Non-pigmented ciliary epithelial cell (primary cell): Measurements from ENCODE around the gene RYR3.
A peak's percentile ranks its signal among the peaks of the same experiment; 100 is the strongest.
"Not testable (repeated sequence)": the region's sequence is repeated elsewhere in the genome, so short reads cannot be mapped to it uniquely, and the experiment has no call there.

Source experiments
- DNase-seq: peaks from one replicate; pipeline ENCODE4 v3.0.0-alpha.2; 2010; ENCODE audit warnings: low read depth

RYR3 gene

DNA sequence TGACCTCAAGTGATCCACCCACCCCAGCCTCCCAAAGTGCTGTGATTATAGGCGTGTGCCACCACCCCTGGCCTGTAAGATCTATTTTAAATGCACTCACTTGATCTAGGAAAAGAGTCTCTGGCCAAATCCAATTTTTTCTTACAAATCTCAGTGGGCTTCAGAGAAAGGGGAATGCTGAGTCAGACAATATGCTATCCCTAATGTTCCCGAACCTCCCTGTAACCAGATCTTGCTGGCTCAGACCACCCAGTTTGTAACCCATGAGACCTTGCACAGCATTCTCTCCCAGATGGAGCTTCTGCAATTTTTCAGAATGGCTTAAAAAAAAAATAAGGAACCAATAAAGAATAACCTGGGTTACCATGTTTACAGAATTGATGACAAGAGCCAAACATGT lies 205.8 kb downstream of the RYR3 start:
- DNase-seq, result no peak

DNA sequence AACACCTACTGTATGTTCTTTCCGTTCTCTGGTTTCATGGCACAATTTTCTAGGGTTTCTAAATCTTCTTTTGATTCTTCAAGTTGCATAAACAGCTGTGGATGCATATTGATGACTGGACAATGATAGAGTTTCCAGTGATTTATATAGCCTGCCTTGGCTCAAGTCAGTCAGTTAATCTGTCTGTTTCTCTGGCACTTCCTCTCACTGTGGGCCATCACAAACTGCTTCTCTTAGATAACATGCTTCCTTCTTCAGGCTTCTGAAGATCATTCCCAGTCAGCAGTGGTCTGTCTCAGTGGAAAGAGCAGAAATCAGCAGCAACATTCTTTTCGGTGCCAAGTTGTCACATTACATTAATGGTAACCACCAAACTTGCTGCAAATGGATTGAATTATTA lies 207.2 kb downstream of the RYR3 start:
- no peak for DNase-seq

DNA sequence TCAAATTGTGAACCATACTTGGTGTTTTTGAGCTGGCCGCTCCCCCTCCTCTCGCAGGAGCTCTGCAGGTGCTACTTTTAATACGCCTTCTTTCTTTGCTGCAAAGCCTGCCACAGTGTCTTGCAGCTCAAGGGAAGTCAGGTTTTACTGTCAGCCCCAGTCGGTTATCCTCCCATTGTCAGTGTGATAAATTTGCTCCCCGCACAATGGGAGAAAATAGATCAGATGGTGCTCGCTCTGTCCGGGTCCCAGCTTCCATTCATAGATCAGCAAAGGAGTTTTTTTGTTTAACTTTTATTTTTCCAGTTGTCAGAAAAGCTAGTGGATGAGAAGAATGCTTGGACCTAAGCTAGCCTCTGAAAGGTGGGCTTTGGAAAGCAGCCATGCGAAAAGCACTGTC lies 207.7 kb downstream of the RYR3 start:
- no peak for DNase-seq

DNA sequence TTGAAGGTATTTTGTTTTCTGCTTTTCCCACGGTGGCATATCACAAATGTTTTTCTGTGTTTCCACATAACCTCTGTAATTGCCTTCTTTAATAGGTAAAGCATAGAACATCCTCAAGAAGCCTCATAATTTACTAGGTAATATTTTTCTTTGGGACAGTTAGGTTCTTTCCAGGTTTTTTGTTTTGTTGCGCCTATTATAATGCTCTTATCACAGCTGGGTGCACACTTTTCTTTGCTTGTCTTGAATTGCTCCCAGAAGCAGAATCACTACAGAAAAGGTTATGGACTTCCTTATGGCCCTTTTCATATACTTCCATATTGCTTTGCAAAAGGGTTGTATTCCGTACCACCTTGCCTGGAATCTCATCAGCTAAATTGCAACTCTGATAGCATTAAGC lies 213.5 kb downstream of the RYR3 start:
- DNase-seq, result no peak

DNA sequence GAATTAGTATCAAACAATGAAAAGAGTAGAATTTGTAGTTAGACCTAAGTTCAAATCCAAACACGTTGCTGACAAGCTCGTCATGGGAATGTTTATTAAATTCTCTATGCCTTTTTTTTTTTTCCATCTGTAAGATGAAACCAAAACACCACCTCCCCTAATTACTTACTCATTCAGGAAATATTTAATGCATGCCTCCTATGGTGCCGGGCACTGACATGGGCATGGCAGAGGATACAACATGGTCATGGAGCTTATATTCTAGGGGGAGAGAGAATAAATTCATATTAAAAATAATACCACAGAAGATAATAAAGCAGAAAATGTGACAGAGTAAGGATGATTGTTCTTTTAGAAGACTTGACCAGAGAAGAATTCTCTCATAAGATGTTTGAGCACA lies 215.8 kb downstream of the RYR3 start:
- DNase-seq, result no peak

DNA sequence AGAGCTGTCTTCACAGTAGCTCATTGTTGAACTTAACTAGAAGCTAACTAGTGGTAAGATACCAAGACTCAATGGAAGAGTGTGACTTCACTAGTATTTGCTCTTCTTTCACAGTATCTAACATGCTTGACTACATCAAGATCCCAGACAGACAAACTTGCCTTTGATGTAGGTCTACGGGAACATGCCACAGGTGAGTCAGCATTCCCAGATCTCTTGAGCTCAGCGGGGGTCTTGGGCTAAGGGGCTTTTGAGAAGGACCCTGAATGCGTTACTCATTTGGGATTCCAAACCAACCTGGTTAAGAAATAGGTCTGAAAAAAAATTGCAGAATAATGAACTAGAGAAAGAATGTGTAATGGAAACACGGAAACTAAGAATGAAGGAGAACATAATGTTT lies 222.4 kb downstream of the RYR3 start:
- no peak for DNase-seq

DNA sequence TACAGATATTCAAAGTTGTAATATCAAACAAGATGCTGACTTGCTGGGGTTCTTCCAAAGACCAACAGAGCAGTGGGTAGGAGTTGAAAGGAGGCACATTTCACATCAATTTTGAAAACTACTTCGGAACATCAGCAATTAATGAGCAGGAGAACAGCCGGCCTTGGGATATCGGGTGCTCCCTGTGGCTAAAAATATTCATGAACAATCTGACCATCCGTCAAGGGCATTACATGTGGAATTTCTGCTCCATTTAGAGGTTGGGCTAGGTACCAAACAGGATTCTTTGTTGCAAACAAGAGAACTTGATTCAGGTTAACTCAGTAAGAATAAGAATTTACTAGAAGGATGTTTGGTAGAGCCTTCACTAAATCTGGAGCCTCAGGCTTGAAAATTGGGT lies 223.9 kb downstream of the RYR3 start:
- no peak for DNase-seq

DNA sequence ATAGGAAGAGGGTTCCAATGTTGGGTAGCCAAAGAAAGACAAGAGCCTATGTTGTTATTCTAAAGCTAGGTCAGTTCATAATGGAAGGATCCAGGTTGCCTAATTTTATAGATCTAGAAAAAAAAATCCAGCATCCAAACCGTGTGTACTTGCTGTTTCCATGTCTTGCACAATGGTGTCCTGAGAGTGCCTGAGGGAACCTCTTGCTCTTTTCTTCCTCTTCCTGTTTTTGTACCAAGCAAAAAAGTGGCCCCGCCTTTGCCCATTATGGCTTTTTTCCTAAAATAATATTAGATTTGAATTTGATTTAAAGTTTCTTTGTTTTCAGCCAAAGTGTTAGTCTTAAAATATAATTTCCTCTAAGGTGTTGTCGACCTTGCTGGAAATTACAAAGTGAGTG lies 224.4 kb downstream of the RYR3 start:
- no peak for DNase-seq

DNA sequence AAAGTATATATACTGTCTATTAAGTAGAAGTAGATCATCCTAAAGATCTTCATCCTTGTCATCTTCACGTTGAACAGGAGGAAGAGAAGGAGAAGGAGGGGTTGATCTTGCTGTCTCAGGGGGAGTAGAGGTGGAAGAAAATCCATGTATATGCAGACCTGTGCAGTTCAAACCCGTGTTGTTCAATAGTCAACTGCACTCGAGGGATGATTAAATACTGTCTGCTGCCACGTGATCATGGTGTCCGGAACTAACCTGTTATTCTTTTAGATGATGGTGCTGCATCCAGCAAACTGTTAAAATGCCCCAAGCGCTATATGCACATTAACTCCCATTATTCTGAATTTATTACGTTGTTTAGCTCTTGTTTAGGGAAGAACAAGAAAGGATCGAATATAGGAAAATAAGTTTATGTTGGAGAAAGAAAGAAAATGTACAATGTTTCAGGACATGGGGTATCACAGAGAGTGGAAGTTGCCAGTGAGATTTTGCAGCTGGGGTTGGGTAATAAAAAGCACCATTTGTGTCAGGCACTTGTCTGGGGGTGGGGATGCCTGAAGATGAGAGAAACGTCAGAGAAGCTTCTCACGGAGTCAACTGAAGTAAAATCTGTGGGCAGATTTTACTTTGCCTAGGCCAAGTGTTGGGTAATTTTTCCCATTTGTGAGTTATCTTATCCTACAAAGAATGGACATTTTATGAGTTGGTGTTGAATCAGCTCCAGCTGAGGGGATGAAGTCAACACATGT lies 229.2 kb downstream of the RYR3 start:
- no peak for DNase-seq

DNA sequence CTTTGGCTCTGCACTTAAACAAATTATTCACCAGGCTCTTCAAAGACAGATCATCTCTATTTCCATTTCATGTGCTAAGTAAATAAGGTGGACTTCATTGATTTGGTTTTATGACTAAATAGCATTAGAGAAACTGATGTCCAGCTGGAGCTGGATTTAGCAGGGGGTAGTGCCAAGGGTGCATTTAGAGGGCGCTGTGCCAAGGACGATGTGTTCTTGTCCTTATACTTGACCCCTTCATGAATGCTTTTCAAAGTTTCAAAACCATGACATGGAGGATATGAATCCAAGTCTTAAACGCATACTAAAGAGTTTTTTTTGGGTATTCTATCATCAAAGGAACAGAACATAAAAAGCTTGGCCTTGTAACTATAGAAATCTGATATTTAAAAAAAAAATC lies 233.2 kb downstream of the RYR3 start:
- DNase-seq, result no peak

DNA sequence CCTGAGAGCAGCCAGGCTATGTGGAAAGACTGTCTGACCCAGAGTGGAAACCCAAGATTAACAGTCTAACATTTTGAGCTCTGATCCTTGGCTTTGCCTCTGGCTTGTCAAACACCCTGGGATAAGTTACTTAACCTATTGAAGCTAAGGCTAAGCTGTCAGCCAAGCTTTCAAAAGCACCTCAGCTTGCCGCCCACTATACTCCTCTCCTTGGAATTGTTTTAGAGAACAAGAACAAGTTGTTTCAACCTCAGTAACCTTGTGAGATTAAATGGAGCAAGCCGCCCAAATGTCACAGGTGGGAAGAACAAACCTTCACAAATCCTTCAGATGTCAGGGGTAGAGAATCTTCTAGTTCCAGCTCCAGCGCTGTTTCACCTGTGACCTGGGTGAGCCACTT lies 235.1 kb downstream of the RYR3 start:
- no peak for DNase-seq

DNA sequence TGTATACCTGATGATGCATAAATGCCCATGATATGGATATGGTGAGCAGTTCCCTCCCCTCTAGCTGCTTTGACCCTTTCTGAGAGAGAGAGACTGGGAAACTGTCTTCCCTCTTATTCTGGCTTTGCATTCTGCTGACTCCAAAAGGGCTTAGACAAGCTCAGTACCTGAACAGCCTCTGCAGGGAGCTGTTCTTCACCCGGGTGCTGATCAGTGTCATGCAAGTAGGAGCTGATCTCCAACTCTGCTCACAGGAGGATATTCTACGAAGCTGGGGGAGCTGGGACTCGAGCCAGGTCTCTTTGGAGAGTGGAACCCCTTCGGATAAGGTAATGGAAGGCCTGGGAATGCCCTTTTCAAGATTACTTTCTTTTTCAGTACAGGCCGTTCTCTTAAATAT lies 237.1 kb downstream of the RYR3 start:
- peak; percentile 5 for DNase-seq

DNA sequence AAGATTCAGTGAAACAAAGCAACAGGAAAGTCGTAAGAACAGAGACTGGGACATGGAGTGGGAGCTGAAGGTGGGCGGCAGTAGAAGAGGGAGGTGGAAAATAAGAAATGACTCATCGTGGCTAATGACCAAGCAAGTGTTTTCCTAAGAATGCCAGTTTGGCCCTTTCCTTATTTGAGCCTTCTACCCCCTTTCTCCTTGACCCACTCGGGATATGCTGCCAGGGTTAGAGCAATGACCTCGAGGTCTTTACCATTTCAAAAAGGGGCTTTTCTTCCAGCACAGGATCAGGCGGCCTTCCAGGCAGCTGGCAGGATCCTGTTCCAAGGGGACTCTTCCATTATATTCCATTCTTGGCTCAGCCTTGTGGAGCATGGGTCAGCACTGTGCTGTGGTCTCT lies 241.1 kb downstream of the RYR3 start:
- no peak for DNase-seq

DNA sequence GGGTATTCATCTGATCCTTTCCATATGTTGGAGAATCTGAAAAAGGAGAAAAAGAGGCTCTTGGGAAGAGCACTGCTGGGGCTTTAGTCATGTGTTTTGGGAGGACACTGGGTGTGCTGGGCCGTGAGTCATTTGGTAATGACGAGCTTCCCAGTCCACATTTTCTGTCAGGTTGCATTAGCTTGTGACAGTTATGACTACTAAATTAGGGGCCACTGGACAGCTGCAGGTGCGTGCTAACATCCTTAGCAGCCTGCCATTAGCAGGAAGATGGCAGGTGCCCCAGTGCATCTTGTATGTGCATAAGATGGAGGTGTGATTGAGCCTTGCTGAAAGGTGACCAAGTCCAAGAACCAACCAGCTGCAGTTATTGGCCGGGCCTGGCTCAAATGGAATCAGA lies 242.4 kb downstream of the RYR3 start:
- no peak for DNase-seq

DNA sequence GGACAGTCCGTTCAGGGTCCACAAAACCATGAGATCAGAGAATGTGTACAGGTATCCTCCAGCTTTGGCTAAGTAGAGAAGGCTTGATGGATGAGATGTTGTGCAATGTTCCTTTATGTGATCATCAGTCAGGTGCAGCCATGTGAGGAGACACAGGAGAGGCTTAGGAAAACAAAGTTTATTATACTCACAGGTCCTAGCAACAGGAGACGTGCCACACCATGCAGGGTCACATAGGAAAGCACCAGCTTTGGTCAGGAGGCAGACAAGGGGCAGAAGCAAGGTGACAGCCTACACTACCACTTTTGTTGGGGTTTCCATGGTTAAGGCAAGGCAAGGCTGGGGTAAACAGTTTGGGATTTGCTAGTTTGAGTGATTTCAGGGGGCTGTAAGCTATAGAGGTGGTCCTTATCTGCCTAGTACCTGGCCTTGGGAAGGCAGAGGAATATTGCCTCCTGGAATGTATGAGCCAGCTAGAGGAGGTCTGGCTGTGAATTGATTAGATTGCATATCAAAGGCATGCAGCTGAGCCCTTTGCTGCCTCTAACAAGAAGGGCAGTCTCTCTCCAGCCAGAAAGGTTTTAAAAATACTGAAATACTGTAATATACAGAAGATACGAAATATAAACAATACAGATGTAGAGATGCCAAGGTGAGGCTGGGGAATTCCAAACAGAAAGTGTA lies 248.6 kb downstream of the RYR3 start:
- no peak for DNase-seq

DNA sequence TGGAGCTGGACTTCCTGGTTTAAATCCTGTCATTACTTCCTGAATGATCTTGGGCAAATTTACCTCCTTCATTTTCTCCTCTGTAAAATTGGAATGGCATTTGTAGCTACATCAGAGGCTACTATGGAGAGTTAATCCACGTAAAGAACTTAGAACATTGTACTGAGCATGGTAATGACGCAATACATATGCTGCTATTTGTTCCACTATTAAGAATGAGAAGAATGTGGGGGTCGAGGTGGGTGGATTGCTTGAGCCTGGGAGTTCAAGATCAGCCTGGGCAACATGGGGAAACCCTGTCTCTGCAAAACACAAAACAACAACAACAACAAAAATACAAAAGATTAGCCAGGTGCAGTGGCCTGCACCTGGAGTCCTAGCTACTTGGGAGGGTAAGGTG lies 250.6 kb downstream of the RYR3 start:
- DNase-seq, result no peak

DNA sequence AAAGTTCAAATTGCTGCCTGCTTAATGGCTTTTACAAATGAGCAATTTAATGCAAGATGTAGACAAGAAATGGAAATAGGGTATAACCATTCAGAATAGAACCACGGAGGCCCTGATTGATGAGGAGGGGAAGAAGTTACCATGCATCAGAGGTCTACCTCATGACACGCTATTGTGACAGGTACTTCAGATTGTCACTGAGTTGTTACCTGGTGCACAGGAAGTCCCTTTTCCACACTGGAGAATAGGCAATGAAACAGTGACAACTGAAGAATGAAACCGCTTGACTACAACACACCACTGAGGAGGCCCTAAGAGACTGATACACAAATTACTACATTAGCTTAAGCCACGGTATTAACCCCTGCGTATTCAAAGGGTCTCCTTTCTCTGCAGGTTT lies 251.2 kb downstream of the RYR3 start:
- DNase-seq, result no peak

DNA sequence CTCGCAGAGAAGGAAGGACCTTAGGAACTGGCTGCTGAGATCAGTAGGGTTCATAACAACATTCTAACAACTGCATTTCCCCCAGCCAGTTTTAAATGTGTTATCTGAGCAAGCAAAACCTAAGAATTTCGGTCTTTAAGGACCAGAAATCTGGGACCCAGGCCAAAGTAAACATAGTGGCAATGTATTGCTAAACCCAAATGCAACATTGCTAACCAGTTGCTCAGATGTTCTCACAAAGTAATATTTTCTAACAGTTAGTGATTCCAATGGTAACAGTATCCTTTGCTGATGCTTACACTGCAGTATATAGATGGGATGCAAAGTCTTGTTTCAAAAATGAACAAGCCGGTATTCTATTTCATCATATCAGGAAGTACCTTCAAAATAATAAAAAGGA lies 254.3 kb downstream of the RYR3 start:
- peak; percentile 19 for DNase-seq

DNA sequence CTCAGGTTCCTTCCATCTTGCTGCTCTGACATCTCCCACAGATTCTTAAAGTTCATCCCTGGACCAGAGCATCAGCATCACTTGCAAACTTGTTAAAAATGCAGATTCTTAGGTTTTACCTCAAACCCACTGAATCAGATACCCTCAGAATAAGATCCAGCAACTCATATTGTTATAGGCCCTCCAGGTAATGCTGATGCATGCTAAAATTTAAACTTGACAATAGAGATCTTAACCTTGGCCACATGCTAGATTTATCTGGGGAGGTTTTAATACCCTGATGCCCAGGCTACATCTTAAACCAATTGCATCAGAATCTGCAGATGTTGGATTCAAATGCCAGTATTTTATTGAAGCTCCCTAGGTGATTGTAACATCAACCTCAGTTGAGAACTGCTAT lies 256.9 kb downstream of the RYR3 start:
- no peak for DNase-seq

DNA sequence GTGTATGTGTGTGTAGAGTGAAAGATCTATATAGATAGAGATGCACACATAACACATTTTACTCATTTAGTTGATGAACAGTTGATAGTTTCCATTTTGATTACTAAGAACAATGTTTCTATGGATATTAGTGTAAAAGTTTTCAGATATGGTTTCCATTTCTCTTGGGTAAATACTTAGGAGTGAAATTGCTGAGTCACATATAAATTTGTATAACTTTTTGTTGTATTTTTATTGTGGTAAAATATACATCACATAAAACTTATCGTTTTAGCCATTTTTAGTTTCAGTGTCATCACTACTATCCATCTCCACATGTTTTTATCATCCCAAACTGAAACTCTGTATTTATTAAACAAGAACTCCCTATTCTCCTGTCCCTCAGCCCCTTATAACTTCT lies 258.3 kb downstream of the RYR3 start:
- no peak for DNase-seq

DNA sequence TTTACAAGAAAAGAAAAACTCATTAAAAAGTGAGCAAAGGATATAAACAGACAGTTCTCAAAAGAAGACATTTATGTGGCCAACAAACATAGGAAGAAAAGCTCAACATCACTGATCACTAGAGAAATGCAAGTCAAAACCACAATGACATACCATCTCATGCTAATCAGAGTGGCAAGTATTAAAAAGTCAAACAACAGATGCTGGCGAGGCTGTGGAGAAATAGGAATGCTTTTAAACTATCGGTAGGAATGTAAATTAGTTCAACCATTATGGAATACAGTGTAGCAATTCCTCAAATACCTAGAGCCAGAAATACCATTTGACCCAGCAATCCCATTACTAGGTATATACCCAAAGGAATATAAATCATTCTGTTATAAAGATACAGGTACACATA lies 267.1 kb downstream of the RYR3 start:
- not testable (repeated sequence) for DNase-seq

DNA sequence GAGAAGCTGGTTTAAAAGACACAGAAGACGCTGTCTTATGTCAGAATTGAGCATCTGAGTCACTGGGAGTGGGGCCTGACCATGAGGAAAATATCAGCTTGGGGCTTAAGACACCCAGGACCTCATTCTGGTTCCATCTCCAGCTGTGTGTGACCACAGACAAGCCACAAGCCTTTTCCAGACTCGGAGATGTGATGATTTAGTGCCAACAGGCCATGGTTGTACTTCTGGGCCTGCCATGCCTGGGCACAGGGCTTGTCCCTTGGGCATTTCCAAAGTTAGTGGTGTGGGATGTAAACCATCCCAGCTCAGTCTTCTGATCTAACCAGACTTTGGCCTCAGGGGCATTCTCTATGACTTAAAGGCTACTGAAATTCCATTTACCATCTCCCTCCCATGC lies 269.8 kb downstream of the RYR3 start:
- no peak for DNase-seq

DNA sequence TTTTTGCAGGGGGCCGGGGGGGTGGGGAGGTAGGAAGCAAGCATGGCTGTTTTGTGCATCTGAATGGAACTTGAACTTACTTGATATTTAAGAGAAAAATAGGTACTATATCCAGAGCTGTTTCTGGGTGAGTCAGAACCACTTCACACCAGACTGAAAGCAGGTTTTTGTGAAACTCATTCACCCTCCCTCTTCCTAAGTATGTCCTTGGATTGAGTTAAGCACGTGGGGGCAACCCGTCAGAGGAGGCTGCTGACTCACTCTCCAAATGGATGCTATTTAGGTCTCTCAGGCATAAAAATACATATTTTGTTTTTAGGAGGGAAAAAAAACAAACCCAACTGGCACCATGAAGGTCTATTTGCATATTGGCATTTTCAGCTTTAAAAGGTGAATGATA lies 270.3 kb downstream of the RYR3 start:
- no peak for DNase-seq

DNA sequence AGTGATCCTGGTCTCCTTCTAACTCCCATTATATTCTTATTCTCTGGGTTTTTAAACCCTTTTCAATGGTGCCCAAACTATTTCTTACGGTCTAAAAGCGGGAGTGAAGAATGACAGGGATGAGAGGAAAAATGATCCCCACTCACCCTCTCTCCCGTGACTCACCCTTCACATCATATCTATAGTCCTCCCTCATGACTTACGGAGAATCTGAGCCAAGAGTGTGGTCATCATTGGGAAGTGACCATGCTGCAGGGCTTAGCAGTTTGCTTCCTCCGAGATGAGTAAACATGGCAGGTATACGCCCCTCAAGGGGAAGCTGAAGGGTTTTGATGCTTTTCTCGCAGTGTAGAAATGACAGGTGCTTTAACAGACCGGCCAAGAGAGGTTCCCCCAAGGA lies 274.0 kb downstream of the RYR3 start:
- no peak for DNase-seq
